ENCODE results near the gene KIAA1614.
A peak's percentile ranks its signal among the peaks of the same experiment; 100 is the strongest.

Gene KIAA1614

GRCh38 chr1:180920702-180921101 lies 8.0 kb downstream of the KIAA1614 start:
- H2AFZ ChIP-seq (ENCODE audit: low read length), result no peak overlapping the region
- peaks cover 37 to 39% of the 10 kb centered on the region in 2 donors for H3K4me1 ChIP-seq (ENCODE audit: control insufficient read depth in 2 of 2, insufficient read depth in 1 of 2, low read depth in 1 of 2, low read length in 2 of 2)
- no CpG with 5 or more reads among the region's 8 CpGs for WGBS, 2 donors (ENCODE audit: extremely low coverage in 2 of 2, insufficient read length in 2 of 2, insufficient replicate concordance in 1 of 2)

GRCh38 chr1:180921386-180921785 lies 8.7 kb downstream of the KIAA1614 start:
- no peak overlapping the region for H3K27ac ChIP-seq (replicated peaks; ENCODE audit: low read length)
- H3K79me1 ChIP-seq (ENCODE audit: low read depth, low read length), result no peaks in the 10 kb centered on the region
- WGBS, 2 donors (ENCODE audit: extremely low coverage in 2 of 2, insufficient read length in 2 of 2, insufficient replicate concordance in 1 of 2), result no CpG with 5 or more reads among the region's 6 CpGs
- no peak overlapping the region for H3K23ac ChIP-seq (ENCODE audit: low read depth, low read length, poor library complexity)
- H3K9me3 ChIP-seq (replicated peaks in 1 of 2; ENCODE audit: control insufficient read depth in 2 of 2, insufficient read depth in 1 of 2, low read depth in 1 of 2, low read length in 2 of 2), result peaks cover 0 to 6% of the 10 kb centered on the region in 2 donors
- H3K4me1 ChIP-seq (ENCODE audit: control insufficient read depth in 2 of 2, insufficient read depth in 1 of 2, low read depth in 1 of 2, low read length in 2 of 2), result peaks cover 44 to 45% of the 10 kb centered on the region in 2 donors
- H3K36me3 ChIP-seq (replicated peaks in 1 of 2; ENCODE audit: control insufficient read depth in 2 of 2, insufficient read depth in 2 of 2, low read length in 2 of 2), result no peaks in the 10 kb centered on the region
- DNase-seq (ENCODE audit: low spot score), result no peak
- H2BK5ac ChIP-seq (ENCODE audit: low read length), result no peak overlapping the region
- no peak overlapping the region for H3K14ac ChIP-seq (ENCODE audit: low read length)
- H3K9ac ChIP-seq (ENCODE audit: low read depth, low read length, poor library complexity), result no peak overlapping the region
- no peaks in the 10 kb centered on the region for H3K27me3 ChIP-seq (ENCODE audit: control insufficient read depth in 3 of 3, insufficient read depth in 3 of 3, low read depth in 1 of 3, low read length in 3 of 3)
- H3K4me2 ChIP-seq (ENCODE audit: insufficient read depth, low read length, poor library complexity, severe bottlenecking), result no peak overlapping the region
- peak overlapping the region; percentile 58 for H2BK12ac ChIP-seq (ENCODE audit: low read length)
- peak overlapping the region; percentile 78 for H2AK5ac ChIP-seq (ENCODE audit: low read depth, low read length)
- peak overlapping the region; percentile 37 for H3K4ac ChIP-seq (ENCODE audit: low read length)
- no peak overlapping the region for H4K8ac ChIP-seq (ENCODE audit: low read depth, low read length)
- no peak overlapping the region for H4K91ac ChIP-seq (ENCODE audit: low read depth, low read length, poor library complexity)
- peak overlapping the region; percentile 87 for H3K18ac ChIP-seq (ENCODE audit: low read length)
- H2BK15ac ChIP-seq (ENCODE audit: low read length), result peak overlapping the region; percentile 50
- H3K4me3 ChIP-seq (ENCODE audit: low read length in 2 of 2), result no peak overlapping the region
- H2BK120ac ChIP-seq (ENCODE audit: low read depth, low read length), result peak overlapping the region; percentile 4
- H2AFZ ChIP-seq (ENCODE audit: low read length), result no peak overlapping the region

More at GRCh38 chr1:180920702-180921101, 8.0 kb downstream of the KIAA1614 start:
- H3K27ac ChIP-seq (replicated peaks; ENCODE audit: low read length), result no peak overlapping the region
- H2BK120ac ChIP-seq (ENCODE audit: low read depth, low read length), result no peak overlapping the region
- no peak overlapping the region for H2BK5ac ChIP-seq (ENCODE audit: low read length)
- no peak overlapping the region for H4K8ac ChIP-seq (ENCODE audit: low read depth, low read length)
- H3K27me3 ChIP-seq (ENCODE audit: control insufficient read depth in 3 of 3, insufficient read depth in 3 of 3, low read depth in 1 of 3, low read length in 3 of 3), result no peaks in the 10 kb centered on the region
- H3K18ac ChIP-seq (ENCODE audit: low read length), result no peak overlapping the region
- DNase-seq (ENCODE audit: low spot score), result no peak
- H3K23ac ChIP-seq (ENCODE audit: low read depth, low read length, poor library complexity), result no peak overlapping the region
- peaks cover 0 to 6% of the 10 kb centered on the region in 2 donors for H3K9me3 ChIP-seq (replicated peaks in 1 of 2; ENCODE audit: control insufficient read depth in 2 of 2, insufficient read depth in 1 of 2, low read depth in 1 of 2, low read length in 2 of 2)
- H4K91ac ChIP-seq (ENCODE audit: low read depth, low read length, poor library complexity), result no peak overlapping the region
- H3K4me2 ChIP-seq (ENCODE audit: insufficient read depth, low read length, poor library complexity, severe bottlenecking), result no peak overlapping the region
- H2AK5ac ChIP-seq (ENCODE audit: low read depth, low read length), result no peak overlapping the region
- no peak overlapping the region for H2BK12ac ChIP-seq (ENCODE audit: low read length)
- H3K4ac ChIP-seq (ENCODE audit: low read length), result no peak overlapping the region
- no peaks in the 10 kb centered on the region for H3K36me3 ChIP-seq (replicated peaks in 1 of 2; ENCODE audit: control insufficient read depth in 2 of 2, insufficient read depth in 2 of 2, low read length in 2 of 2)
- no peak overlapping the region for H3K4me3 ChIP-seq (ENCODE audit: low read length in 2 of 2)
- no peak overlapping the region for H2BK15ac ChIP-seq (ENCODE audit: low read length)
- H3K79me1 ChIP-seq (ENCODE audit: low read depth, low read length), result no peaks in the 10 kb centered on the region
- no peak overlapping the region for H3K14ac ChIP-seq (ENCODE audit: low read length)
- no peak overlapping the region for H3K9ac ChIP-seq (ENCODE audit: low read depth, low read length, poor library complexity)

- Histone ChIP-seq H3K27me3 (ENCODE audit: control insufficient read depth in 3 of 3, insufficient read depth in 3 of 3, low read depth in 1 of 3, low read length in 3 of 3) (no peaks in the 10 kb centered on the region), H3K27ac (replicated peaks; ENCODE audit: low read length) (peak overlapping the region; percentile 75)
- WGBS, 2 donors (ENCODE audit: extremely low coverage in 2 of 2, insufficient read length in 2 of 2, insufficient replicate concordance in 1 of 2), result no CpG with 5 or more reads among the region's 21 CpGs
Observed at GRCh38 chr1:180921891-180922630, 9.4 kb downstream of the KIAA1614 start.

DNA sequence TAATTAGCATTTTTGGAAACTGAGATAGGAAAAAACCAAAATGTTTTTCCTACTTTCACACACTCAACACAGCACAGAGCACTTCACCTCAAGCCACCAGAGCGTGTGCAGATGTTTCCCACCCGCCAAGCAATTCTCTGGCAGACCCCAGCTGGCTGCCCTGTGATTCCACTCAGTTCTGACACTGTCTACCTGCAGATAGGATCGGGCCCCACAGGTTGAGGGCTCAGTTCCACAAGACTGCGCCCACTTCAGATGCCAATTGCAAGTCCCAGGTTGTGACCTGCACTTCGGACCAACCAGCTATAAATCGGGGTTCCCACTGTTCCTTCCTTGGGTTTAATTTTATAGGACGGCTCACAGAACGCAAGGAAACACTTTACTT lies 9.9 kb downstream of the KIAA1614 start:
- Histone ChIP-seq H3K36me3 (replicated peaks in 1 of 2; ENCODE audit: control insufficient read depth in 2 of 2, insufficient read depth in 2 of 2, low read length in 2 of 2) (no peaks in the 10 kb centered on the region), H2BK5ac (ENCODE audit: low read length) (peak overlapping the region; percentile 66), H2BK120ac (ENCODE audit: low read depth, low read length) (peak overlapping the region; percentile 30), H3K27me3 (ENCODE audit: control insufficient read depth in 3 of 3, insufficient read depth in 3 of 3, low read depth in 1 of 3, low read length in 3 of 3) (no peaks in the 10 kb centered on the region), H3K4me3 (ENCODE audit: low read length in 2 of 2) (no peak overlapping the region), H2BK12ac (ENCODE audit: low read length) (peak overlapping the region; percentile 93), H3K4ac (ENCODE audit: low read length) (peak overlapping the region; percentile 28), H3K14ac (ENCODE audit: low read length) (no peak overlapping the region), H3K79me1 (ENCODE audit: low read depth, low read length) (no peaks in the 10 kb centered on the region), H4K8ac (ENCODE audit: low read depth, low read length) (no peak overlapping the region), H3K27ac (replicated peaks; ENCODE audit: low read length) (peak overlapping the region; percentile 75), H3K9me3 (replicated peaks in 1 of 2; ENCODE audit: control insufficient read depth in 2 of 2, insufficient read depth in 1 of 2, low read depth in 1 of 2, low read length in 2 of 2) (peaks cover 0 to 6% of the 10 kb centered on the region in 2 donors), H2AFZ (ENCODE audit: low read length) (peak overlapping the region; percentile 67), H4K91ac (ENCODE audit: low read depth, low read length, poor library complexity) (no peak overlapping the region), H2AK5ac (ENCODE audit: low read depth, low read length) (no peak overlapping the region), H3K23ac (ENCODE audit: low read depth, low read length, poor library complexity) (no peak overlapping the region), H3K9ac (ENCODE audit: low read depth, low read length, poor library complexity) (no peak overlapping the region), H2BK15ac (ENCODE audit: low read length) (peak overlapping the region; percentile 43), H3K4me2 (ENCODE audit: insufficient read depth, low read length, poor library complexity, severe bottlenecking) (peak overlapping the region; percentile 45), H3K4me1 (ENCODE audit: control insufficient read depth in 2 of 2, insufficient read depth in 1 of 2, low read depth in 1 of 2, low read length in 2 of 2) (peaks cover 45 to 53% of the 10 kb centered on the region in 2 donors), H3K18ac (ENCODE audit: low read length) (peak overlapping the region; percentile 86)
- no CpG with 5 or more reads among the region's 8 CpGs for WGBS, 2 donors (ENCODE audit: extremely low coverage in 2 of 2, insufficient read length in 2 of 2, insufficient replicate concordance in 1 of 2)
- no peak for DNase-seq (ENCODE audit: low spot score)

More at GRCh38 chr1:180921891-180922630, 9.4 kb downstream of the KIAA1614 start:
- Histone ChIP-seq H2AK5ac (ENCODE audit: low read depth, low read length) (peak overlapping the region; percentile 5), H4K91ac (ENCODE audit: low read depth, low read length, poor library complexity) (no peak overlapping the region), H3K9ac (ENCODE audit: low read depth, low read length, poor library complexity) (no peak overlapping the region), H2BK12ac (ENCODE audit: low read length) (no peak overlapping the region), H2BK15ac (ENCODE audit: low read length) (no peak overlapping the region), H2BK5ac (ENCODE audit: low read length) (peak overlapping the region; percentile 66), H3K14ac (ENCODE audit: low read length) (no peak overlapping the region), H3K9me3 (replicated peaks in 1 of 2; ENCODE audit: control insufficient read depth in 2 of 2, insufficient read depth in 1 of 2, low read depth in 1 of 2, low read length in 2 of 2) (peaks cover 0 to 6% of the 10 kb centered on the region in 2 donors), H3K79me1 (ENCODE audit: low read depth, low read length) (no peaks in the 10 kb centered on the region), H3K4ac (ENCODE audit: low read length) (no peak overlapping the region), H4K8ac (ENCODE audit: low read depth, low read length) (no peak overlapping the region), H3K4me1 (ENCODE audit: control insufficient read depth in 2 of 2, insufficient read depth in 1 of 2, low read depth in 1 of 2, low read length in 2 of 2) (peaks cover 45 to 50% of the 10 kb centered on the region in 2 donors), H3K4me2 (ENCODE audit: insufficient read depth, low read length, poor library complexity, severe bottlenecking) (no peak overlapping the region), H3K23ac (ENCODE audit: low read depth, low read length, poor library complexity) (no peak overlapping the region), H3K36me3 (replicated peaks in 1 of 2; ENCODE audit: control insufficient read depth in 2 of 2, insufficient read depth in 2 of 2, low read length in 2 of 2) (no peaks in the 10 kb centered on the region), H2BK120ac (ENCODE audit: low read depth, low read length) (peak overlapping the region; percentile 23), H2AFZ (ENCODE audit: low read length) (no peak overlapping the region), H3K18ac (ENCODE audit: low read length) (peak overlapping the region; percentile 73), H3K4me3 (ENCODE audit: low read length in 2 of 2) (no peak overlapping the region)
- no peak for DNase-seq (ENCODE audit: low spot score)

Data from neuronal stem cell (in vitro differentiated cells).